WTC11 (cell line): ENCODE measurements around the gene PPP3CB. TPM values are rescaled to one million over a fixed set of nuclear protein-coding genes. Genes with fewer than 3 reads are reported as not detected.

Source experiments
- ATAC-seq: fragments of 200-7000 bp; cut with Tn5 transposase; 2 replicates; pipeline ENCODE4 v1.10.0; 2021; ENCODE audit warnings: mild to moderate bottlenecking, moderate library complexity
- CTCF ChIA-PET: fragments of 300-600 bp; sonication (Branson Sonifier 250); formaldehyde crosslinking; loops from one replicate; lab custom pipeline; 2021; ENCODE audit warnings: antibody characterized with exemption; lab: Charles Lee
- POLR2A ChIA-PET: fragments of 350-600 bp; sonication (Branson Sonifier 250); formaldehyde crosslinking; loops from one replicate; lab custom pipeline; 2021; ENCODE audit warnings: antibody characterized with exemption; lab: Charles Lee
- DNase-seq: peaks from one replicate; pipeline ENCODE4 v3.0.0; 2021; ENCODE audit warnings: low spot score
- H3K27ac Mint-ChIP-seq: 2 replicates; pipeline ENCODE4 v1.8.0; 2021; ENCODE audit warnings: mixed read lengths
- H3K27me3 Mint-ChIP-seq: 2 replicates; pipeline ENCODE4 v1.8.0; 2021; ENCODE audit warnings: low read depth, mild to moderate bottlenecking, moderate library complexity, mixed read lengths
- H3K36me3 Mint-ChIP-seq: 2 replicates; pipeline ENCODE4 v1.8.0; 2021; ENCODE audit warnings: mixed read lengths
- H3K4me1 Mint-ChIP-seq: 2 replicates; pipeline ENCODE4 v1.8.0; 2022; ENCODE audit warnings: mixed read lengths
- H3K4me3 Mint-ChIP-seq: 2 replicates; pipeline ENCODE4 v1.8.0; 2021; ENCODE audit warnings: mild to moderate bottlenecking, moderate library complexity, mixed read lengths
- H3K9me3 Mint-ChIP-seq: 2 replicates; pipeline ENCODE4 v1.8.0; 2021; ENCODE audit warnings: mixed read lengths
- ATF2 ChIP-seq: sonication (generic); formaldehyde crosslinking; IDR thresholded peaks from 2 replicates; pipeline ENCODE4 v1.8.1; 2022; ENCODE audit warnings: low read depth, missing genetic modification reagents, borderline replicate concordance
- ETV6 ChIP-seq: sonication (generic); formaldehyde crosslinking; IDR thresholded peaks from 2 replicates; pipeline ENCODE4 v1.8.1; 2022; ENCODE audit warnings: mild to moderate bottlenecking, missing genetic modification reagents
- FOXK1 ChIP-seq: sonication (generic); formaldehyde crosslinking; IDR thresholded peaks from 2 replicates; pipeline ENCODE4 v1.8.0; 2022; ENCODE audit warnings: mild to moderate bottlenecking, moderate library complexity, missing genetic modification reagents
- GTF2I ChIP-seq: fragments of 250-450 bp; sonication (Bioruptor Pico); conservative IDR thresholded peaks from 2 replicates; pipeline ENCODE4 v1.4.0; 2021; ENCODE audit warnings: mild to moderate bottlenecking
- HMGA2 ChIP-seq: fragments of 250-450 bp; sonication (Bioruptor Pico); IDR thresholded peaks from 2 replicates; pipeline ENCODE4 v1.4.0; 2021; ENCODE audit warnings: mild to moderate bottlenecking, moderate library complexity
- IRF1 ChIP-seq: sonication (generic); formaldehyde crosslinking; IDR thresholded peaks from 2 replicates; pipeline ENCODE4 v1.8.0; 2023; ENCODE audit warnings: missing genetic modification reagents
- MAX ChIP-seq: sonication (generic); formaldehyde crosslinking; IDR thresholded peaks from 2 replicates; pipeline ENCODE4 v1.8.0; 2022; ENCODE audit warnings: mild to moderate bottlenecking, missing genetic modification reagents
- NR1H2 ChIP-seq: sonication (generic); formaldehyde crosslinking; IDR thresholded peaks from 2 replicates; pipeline ENCODE4 v1.9.0; 2021; ENCODE audit warnings: mild to moderate bottlenecking, moderate library complexity, missing genetic modification reagents
- RELA ChIP-seq: sonication (generic); formaldehyde crosslinking; IDR thresholded peaks from 2 replicates; pipeline ENCODE4 v1.8.1; 2022; ENCODE audit warnings: missing genetic modification reagents, mild to moderate bottlenecking, borderline replicate concordance
- SMAD3 ChIP-seq: sonication (generic); formaldehyde crosslinking; IDR thresholded peaks from 2 replicates; pipeline ENCODE4 v1.8.0; 2022; ENCODE audit warnings: missing genetic modification reagents, mild to moderate bottlenecking, borderline replicate concordance
- SOX15 ChIP-seq: fragments of 250-450 bp; sonication (Bioruptor Pico); IDR thresholded peaks from 2 replicates; pipeline ENCODE4 v1.9.0; 2021; ENCODE audit warnings: mild to moderate bottlenecking
- STAT6 ChIP-seq: sonication (generic); formaldehyde crosslinking; conservative IDR thresholded peaks from 2 replicates; pipeline ENCODE4 v1.8.1; 2023; ENCODE audit warnings: mild to moderate bottlenecking, low read depth, missing genetic modification reagents, moderate library complexity
- TCF7 ChIP-seq: sonication (generic); formaldehyde crosslinking; IDR thresholded peaks from 2 replicates; pipeline ENCODE4 v1.8.0; 2022; ENCODE audit warnings: mild to moderate bottlenecking, low read depth, missing genetic modification reagents, moderate library complexity
- ZNF121 ChIP-seq: sonication (generic); formaldehyde crosslinking; IDR thresholded peaks from 2 replicates; pipeline ENCODE4 v1.8.0; 2023; ENCODE audit warnings: missing genetic modification reagents
- ZNF396 ChIP-seq: fragments of 250-450 bp; sonication (Bioruptor Pico); IDR thresholded peaks from 2 replicates; pipeline ENCODE4 v1.8.0; 2021; ENCODE audit warnings: mild to moderate bottlenecking, moderate library complexity, borderline replicate concordance
- ZNF671 ChIP-seq: fragments of 250-450 bp; sonication (Bioruptor Pico); IDR thresholded peaks from 2 replicates; pipeline ENCODE4 v1.8.0; 2021; ENCODE audit warnings: mild to moderate bottlenecking
- total RNA-seq: library from RNA; stranded (reverse); gene quantifications from 3 replicates; pipeline ENCODE4 v1.2.3, GENCODE V29; 2021
- TF ChIP-seq, protein P1 (sequence below): sonication (generic); formaldehyde crosslinking; IDR thresholded peaks from 2 replicates; pipeline ENCODE4 v1.8.1; 2022; ENCODE audit warnings: mild to moderate bottlenecking, missing genetic modification reagents, moderate library complexity, borderline replicate concordance

The PPP3CB gene
- total RNA-seq, 1 experiment from 2014 or later = 30.0 TPM

DNA sequence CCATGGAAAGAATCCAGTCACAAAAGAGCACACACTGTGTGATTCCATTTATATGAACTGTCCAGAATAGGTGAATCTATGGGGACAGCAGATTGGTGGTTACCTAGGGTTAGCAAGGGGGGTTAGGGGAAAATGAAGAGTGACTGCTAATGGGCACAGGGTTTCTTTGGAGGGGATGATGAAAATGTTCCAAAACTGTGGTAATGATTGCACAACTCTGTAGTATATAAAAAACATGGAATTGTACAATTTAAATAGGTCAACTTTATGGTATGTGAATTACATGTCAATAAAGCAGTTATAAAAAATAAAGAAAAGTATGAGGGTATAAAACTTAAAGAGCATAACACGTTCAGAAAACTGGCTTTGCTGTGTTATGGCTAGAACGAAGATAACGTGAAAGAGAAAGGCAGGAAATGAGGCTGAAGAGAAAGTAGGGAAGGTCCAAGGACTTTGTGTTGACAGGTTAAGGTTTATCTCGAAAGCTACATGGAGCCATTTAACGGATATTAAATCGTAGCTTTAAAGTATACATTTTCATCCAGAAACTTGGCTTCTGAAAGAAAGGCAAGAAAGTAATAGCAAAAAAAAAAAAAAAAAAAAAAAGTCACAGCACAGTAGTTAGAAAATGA lies 36.0 kb downstream of the PPP3CB start:
- TF ChIP-seq ZNF671 (CRISPR knock-in tag) = no peak
- ChIA-PET POLR2A (interaction anchor here (0.7 kb wide), 1 partner anchor 183 kb away, joined by 3 read pairs; no protein-coding TSS in a partner anchor), CTCF (interaction anchor here (0.7 kb wide), 1 partner anchor 15 kb away, joined by 3 read pairs; no protein-coding TSS in a partner anchor)
- no peak overlapping the region for H3K27ac Mint-ChIP-seq
- no peak for ATAC-seq
- peaks cover 3% of the 10 kb centered on the region; the same call in 1 of the 2 replicates for H3K36me3 Mint-ChIP-seq
- no peak for DNase-seq
- H3K4me1 Mint-ChIP-seq = no peaks in the 10 kb centered on the region
- no peaks in the 10 kb centered on the region for H3K27me3 Mint-ChIP-seq
- no peak overlapping the region for H3K4me3 Mint-ChIP-seq
- no peaks in the 10 kb centered on the region for H3K9me3 Mint-ChIP-seq

- no peak overlapping the region for H3K4me3 Mint-ChIP-seq
- DNase-seq = no peak
- peaks cover 9% of the 10 kb centered on the region; the same call in 1 of the 2 replicates for H3K36me3 Mint-ChIP-seq
- H3K27me3 Mint-ChIP-seq = no peaks in the 10 kb centered on the region
- no peaks in the 10 kb centered on the region for H3K9me3 Mint-ChIP-seq
- no peak for ATAC-seq
- POLR2A ChIA-PET = no interaction called here
- no peaks in the 10 kb centered on the region for H3K4me1 Mint-ChIP-seq
- H3K27ac Mint-ChIP-seq = no peak overlapping the region
- CTCF ChIA-PET = no interaction called here
- no peak for TF ChIP-seq TCF7 (CRISPR knock-in tag)
- TF ChIP-seq RELA (CRISPR knock-in tag) = no peak
- TF ChIP-seq SMAD3 (CRISPR knock-in tag) = no peak
- TF ChIP-seq ETV6 (CRISPR knock-in tag) = no peak
- TF ChIP-seq, protein P1, sequence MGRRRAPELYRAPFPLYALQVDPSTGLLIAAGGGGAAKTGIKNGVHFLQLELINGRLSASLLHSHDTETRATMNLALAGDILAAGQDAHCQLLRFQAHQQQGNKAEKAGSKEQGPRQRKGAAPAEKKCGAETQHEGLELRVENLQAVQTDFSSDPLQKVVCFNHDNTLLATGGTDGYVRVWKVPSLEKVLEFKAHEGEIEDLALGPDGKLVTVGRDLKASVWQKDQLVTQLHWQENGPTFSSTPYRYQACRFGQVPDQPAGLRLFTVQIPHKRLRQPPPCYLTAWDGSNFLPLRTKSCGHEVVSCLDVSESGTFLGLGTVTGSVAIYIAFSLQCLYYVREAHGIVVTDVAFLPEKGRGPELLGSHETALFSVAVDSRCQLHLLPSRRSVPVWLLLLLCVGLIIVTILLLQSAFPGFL (CRISPR knock-in tag) = no peak
- TF ChIP-seq, all 79 proteins: peak for 0
Observed at GRCh38 chr10:73456187-73456890, 39.5 kb downstream of the PPP3CB start.

- Mint-ChIP-seq H3K9me3 (no peaks in the 10 kb centered on the region), H3K4me1 (no peaks in the 10 kb centered on the region), H3K27me3 (no peaks in the 10 kb centered on the region), H3K27ac (no peak overlapping the region), H3K4me3 (no peak overlapping the region), H3K36me3 (peaks cover 12% of the 10 kb centered on the region)
- DNase-seq = no peak
- ATAC-seq = no peak
- ChIA-PET POLR2A (no interaction called here), CTCF (no interaction called here)
- no peak for TF ChIP-seq ATF2 (CRISPR knock-in tag)
- no peak for TF ChIP-seq ETV6 (CRISPR knock-in tag)
- TF ChIP-seq MAX (CRISPR knock-in tag) = no peak
- TF ChIP-seq, protein P1 (CRISPR knock-in tag) = no peak
Observed at GRCh38 chr10:73449113-73449512, 46.7 kb downstream of the PPP3CB start.

DNA sequence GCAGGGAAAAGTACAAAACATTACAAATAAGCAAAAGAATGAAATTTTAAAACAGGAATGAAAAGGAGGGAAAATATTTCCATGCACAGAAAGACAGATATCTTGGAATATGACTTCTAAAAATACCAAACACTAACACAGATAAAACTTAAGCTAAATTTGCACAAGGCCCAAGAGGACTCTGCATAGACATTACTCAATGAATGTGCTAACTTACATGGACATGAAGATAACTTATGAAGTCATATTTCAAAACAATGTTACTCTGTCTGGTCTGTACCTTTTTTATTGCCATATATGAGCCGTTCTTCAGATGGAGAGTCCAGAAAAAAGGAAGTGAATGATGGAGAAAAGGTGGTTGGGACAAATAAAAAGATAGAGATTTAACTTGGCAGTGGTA lies 47.4 kb downstream of the PPP3CB start:
- POLR2A ChIA-PET = no interaction called here
- DNase-seq (no peak), ATAC-seq (no peak)
- H3K36me3 Mint-ChIP-seq = peaks cover 9% of the 10 kb centered on the region
- CTCF ChIA-PET = no interaction called here
- H3K4me3 Mint-ChIP-seq = no peak overlapping the region
- no peaks in the 10 kb centered on the region for H3K9me3 Mint-ChIP-seq
- H3K27ac Mint-ChIP-seq = no peak overlapping the region
- H3K27me3 Mint-ChIP-seq = no peaks in the 10 kb centered on the region
- no peaks in the 10 kb centered on the region for H3K4me1 Mint-ChIP-seq
- TF ChIP-seq STAT6 (CRISPR knock-in tag) = no peak
- no peak for TF ChIP-seq HMGA2
- no peak for TF ChIP-seq NR1H2 (CRISPR knock-in tag)
- TF ChIP-seq ZNF121 (CRISPR knock-in tag) = no peak
- TF ChIP-seq FOXK1 = no peak
- TF ChIP-seq GTF2I (CRISPR knock-in tag) = no peak
- TF ChIP-seq SOX15 (CRISPR knock-in tag) = no peak
- TF ChIP-seq IRF1 = no peak
- no peak for TF ChIP-seq ZNF396 (CRISPR knock-in tag)
